Neuron (in vitro differentiated cells): ENCODE measurements around the gene TPSB2.

Experiments used
- H2AFZ ChIP-seq: one replicate; pipeline ENCODE4 v1.6.1; 2013; ENCODE audit warnings: low read depth, mild to moderate bottlenecking, inconsistent platforms, low read length, moderate library complexity
- H3K27me3 ChIP-seq: one replicate; pipeline ENCODE4 v1.6.1; 2013; ENCODE audit warnings: low read length; ENCODE audit not compliant: insufficient read depth
- H3K36me3 ChIP-seq: one replicate; pipeline ENCODE4 v1.6.1; 2013; ENCODE audit warnings: low read length; ENCODE audit not compliant: insufficient read depth
- H3K4me1 ChIP-seq: one replicate; pipeline ENCODE4 v1.6.1; 2013; ENCODE audit warnings: low read length; ENCODE audit not compliant: insufficient read depth
- H3K4me3 ChIP-seq: 2 replicates; pipeline ENCODE4 v1.5.1; 2013; ENCODE audit warnings: mild to moderate bottlenecking, low read length, moderate library complexity
- H3K9me3 ChIP-seq: one replicate; pipeline ENCODE4 v1.6.1; 2013; ENCODE audit warnings: low read length

Gene TPSB2

GRCh38 chr16:1225051-1225451, 4.9 kb downstream of the TPSB2 start, which contains the start of gene TPSG1:
Gene TPSG1, minus strand, starts transcription at chr16:1225268. Its CDS starts 16 bp downstream, at chr16:1225252.
- no peaks in the 10 kb centered on the region for H3K36me3 ChIP-seq
- H3K4me1 ChIP-seq, result no peaks in the 10 kb centered on the region
- H3K27me3 ChIP-seq, result no peaks in the 10 kb centered on the region
- H3K9me3 ChIP-seq, result no peaks in the 10 kb centered on the region
- no peak within 1 kb of the TSS for H2AFZ ChIP-seq
- no peak within 1 kb of the TSS for H3K4me3 ChIP-seq

- Histone ChIP-seq H3K4me3 (no peak overlapping the region), H3K27me3 (no peaks in the 10 kb centered on the region), H3K36me3 (no peaks in the 10 kb centered on the region), H2AFZ (no peak overlapping the region), H3K9me3 (no peaks in the 10 kb centered on the region), H3K4me1 (no peaks in the 10 kb centered on the region)
These were observed 5.4 kb downstream of the TPSB2 start for GRCh38 chr16:1224558-1224957.

GRCh38 chr16:1223355-1224214, 6.4 kb downstream of the TPSB2 start:
- H3K36me3 ChIP-seq, result peaks cover 2% of the 10 kb centered on the region
- no peak overlapping the region for H3K4me3 ChIP-seq
- H3K27me3 ChIP-seq, result no peaks in the 10 kb centered on the region
- no peak overlapping the region for H2AFZ ChIP-seq
- H3K4me1 ChIP-seq, result no peaks in the 10 kb centered on the region
- H3K9me3 ChIP-seq, result no peaks in the 10 kb centered on the region

GRCh38 chr16:1222553-1223354, 7.2 kb downstream of the TPSB2 start:
- no peaks in the 10 kb centered on the region for H3K4me1 ChIP-seq
- H3K27me3 ChIP-seq, result no peaks in the 10 kb centered on the region
- peaks cover 9% of the 10 kb centered on the region for H3K36me3 ChIP-seq
- H2AFZ ChIP-seq, result no peak overlapping the region
- H3K9me3 ChIP-seq, result no peaks in the 10 kb centered on the region
- H3K4me3 ChIP-seq, result no peak overlapping the region

DNA sequence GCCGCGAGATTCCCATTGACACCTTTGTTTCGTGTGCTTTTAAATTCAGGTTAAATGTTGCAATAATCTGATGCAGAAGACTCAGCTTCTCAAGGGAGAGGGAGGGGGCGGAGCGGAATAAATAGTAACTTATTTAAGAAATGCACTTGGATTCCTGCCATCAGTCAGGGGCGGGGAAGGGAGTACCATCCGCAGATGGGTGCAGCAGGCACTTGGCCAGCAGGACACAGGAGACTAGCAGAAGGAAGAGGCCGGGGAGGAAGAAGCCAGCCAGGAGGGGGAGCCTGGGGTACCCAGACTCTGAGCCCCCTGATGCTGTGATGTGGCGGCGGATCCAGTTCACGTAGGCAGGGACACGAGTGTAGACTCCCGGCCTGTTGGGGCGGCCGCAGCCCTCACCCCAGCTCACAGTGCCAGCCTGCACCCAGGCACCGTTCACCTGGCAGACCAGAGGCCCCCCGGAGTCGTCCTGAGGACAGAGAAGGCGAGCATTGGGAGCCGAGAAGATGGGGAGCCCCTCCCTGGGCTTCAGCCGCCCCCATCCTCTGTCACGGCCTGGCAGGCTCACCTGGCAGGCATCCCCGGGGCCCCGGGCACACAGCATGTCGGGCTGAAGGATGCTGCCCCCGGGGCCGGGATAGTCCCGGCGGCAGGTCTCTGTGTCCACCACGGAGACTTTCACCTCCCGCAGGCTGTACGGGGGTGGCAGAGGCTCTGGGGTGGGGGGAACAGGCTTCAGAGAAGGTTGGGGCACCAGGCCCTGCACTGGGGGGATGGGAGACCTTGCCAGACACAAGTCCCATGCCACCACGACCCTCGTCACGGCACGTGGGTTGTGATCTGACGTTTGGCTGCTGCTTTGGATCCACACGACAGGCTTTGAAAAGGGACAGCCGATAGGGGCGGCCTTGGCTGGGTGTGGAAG, 8.1 kb downstream of the TPSB2 start:
- Histone ChIP-seq H3K4me1 (no peaks in the 10 kb centered on the region), H3K4me3 (no peak overlapping the region), H3K36me3 (peaks cover 10% of the 10 kb centered on the region), H2AFZ (no peak overlapping the region), H3K27me3 (no peaks in the 10 kb centered on the region), H3K9me3 (no peaks in the 10 kb centered on the region)

DNA sequence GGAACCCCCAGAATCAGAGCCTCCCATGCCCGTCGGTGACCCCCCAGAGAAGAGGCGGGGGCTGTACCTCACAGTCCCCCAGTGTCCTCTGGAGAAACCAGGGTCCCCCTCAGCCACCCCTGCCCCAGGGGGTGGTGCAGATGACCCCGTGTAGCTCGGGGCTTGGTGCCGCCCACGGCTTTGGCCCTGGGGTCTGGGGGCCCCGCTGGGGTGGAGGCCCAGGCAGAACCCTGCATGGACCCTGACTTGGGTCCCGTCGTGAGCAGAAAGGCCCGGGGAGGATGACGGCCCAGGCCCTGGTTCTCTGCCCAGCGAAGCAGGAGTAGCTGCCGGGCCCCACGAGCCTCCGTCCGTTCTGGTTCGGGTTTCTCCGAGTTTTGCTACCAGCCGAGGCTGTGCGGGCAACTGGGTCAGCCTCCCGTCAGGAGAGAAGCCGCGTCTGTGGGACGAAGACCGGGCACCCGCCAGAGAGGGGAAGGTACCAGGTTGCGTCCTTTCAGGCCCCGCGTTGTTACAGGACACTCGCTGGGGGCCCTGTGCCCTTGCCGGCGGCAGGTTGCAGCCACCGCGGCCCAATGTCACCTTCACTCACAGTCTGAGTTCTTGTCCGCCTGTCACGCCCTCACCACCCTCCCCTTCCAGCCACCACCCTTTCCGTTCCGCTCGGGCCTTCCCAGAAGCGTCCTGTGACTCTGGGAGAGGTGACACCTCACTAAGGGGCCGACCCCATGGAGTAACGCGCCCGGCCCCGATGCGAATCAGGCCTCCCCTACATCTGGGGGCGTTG, 8.9 kb downstream of the TPSB2 start:
- Histone ChIP-seq H3K9me3 (no peaks in the 10 kb centered on the region), H2AFZ (no peak overlapping the region), H3K36me3 (peaks cover 10% of the 10 kb centered on the region), H3K4me3 (no peak overlapping the region), H3K27me3 (no peaks in the 10 kb centered on the region), H3K4me1 (no peaks in the 10 kb centered on the region)

DNA sequence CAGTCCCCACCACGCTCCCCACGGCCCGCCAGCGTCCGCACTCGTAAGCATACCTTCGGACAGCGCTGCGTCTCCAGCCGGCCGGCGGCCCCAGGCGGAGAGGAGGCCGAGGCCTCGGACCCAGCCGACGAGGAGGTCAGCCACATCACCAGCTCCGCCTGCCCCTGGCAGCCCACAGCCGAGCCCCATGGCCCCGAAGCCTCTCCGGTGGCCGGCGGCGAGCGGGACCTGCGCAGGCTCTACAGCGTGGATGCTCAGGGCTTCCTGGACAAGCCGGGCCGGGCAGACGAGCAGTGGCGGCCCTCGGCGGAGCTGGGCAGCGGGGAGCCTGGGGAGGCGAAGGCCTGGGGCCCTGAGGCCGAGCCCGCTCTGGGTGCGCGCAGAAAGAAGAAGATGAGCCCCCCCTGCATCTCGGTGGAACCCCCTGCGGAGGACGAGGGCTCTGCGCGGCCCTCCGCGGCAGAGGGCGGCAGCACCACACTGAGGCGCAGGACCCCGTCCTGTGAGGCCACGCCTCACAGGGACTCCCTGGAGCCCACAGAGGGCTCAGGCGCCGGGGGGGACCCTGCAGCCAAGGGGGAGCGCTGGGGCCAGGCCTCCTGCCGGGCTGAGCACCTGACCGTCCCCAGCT, 9.8 kb downstream of the TPSB2 start:
- H3K4me3 ChIP-seq, result no peak overlapping the region
- no peaks in the 10 kb centered on the region for H3K9me3 ChIP-seq
- H3K27me3 ChIP-seq, result no peaks in the 10 kb centered on the region
- H2AFZ ChIP-seq, result no peak overlapping the region
- H3K4me1 ChIP-seq, result no peaks in the 10 kb centered on the region
- peaks cover 10% of the 10 kb centered on the region for H3K36me3 ChIP-seq

DNA sequence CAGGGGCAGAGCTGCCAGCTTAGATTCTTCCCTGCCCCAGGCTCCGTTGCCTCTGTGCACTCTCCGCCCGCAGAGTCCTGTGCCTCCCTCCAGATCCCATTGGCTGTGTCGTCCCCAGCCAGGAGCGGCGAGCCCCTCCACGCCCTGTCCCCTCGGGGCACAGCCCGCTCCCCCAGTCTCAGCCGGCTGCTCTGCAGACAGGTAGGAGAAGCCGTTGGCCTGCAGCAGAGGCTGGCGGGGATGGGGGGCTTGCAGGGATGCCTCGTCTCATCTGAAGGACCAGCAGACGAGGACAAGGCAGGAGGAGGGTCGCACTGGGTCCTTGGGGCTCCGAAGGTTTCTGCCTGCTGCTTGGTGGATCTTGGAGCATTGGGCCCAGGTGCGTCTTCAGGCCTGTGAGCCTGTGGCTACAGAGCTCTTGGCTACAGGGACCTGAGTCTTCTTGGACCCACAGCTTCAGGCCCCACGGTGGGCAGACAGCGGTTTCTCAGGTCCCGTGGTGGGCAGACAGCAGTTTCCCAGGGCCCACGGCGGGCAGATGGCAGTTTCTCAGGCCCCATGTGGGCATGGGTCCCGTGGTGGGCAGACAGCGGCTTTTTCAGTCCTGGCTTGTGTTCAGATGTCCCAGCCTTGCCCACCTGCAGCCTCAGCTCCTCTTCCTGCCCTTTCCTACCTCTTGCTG, 10.9 kb downstream of the TPSB2 start:
- H3K27me3 ChIP-seq, result no peaks in the 10 kb centered on the region
- no peak overlapping the region for H2AFZ ChIP-seq
- no peak overlapping the region for H3K4me3 ChIP-seq
- H3K9me3 ChIP-seq, result no peaks in the 10 kb centered on the region
- peaks cover 10% of the 10 kb centered on the region for H3K36me3 ChIP-seq
- H3K4me1 ChIP-seq, result no peaks in the 10 kb centered on the region

- Histone ChIP-seq H2AFZ (no peak overlapping the region), H3K4me1 (no peaks in the 10 kb centered on the region), H3K4me3 (no peak overlapping the region), H3K9me3 (no peaks in the 10 kb centered on the region), H3K36me3 (peaks cover 10% of the 10 kb centered on the region), H3K27me3 (no peaks in the 10 kb centered on the region)
These were observed 11.7 kb downstream of the TPSB2 start for GRCh38 chr16:1218061-1218929.

GRCh38 chr16:1217526-1217925, 12.5 kb downstream of the TPSB2 start:
- no peaks in the 10 kb centered on the region for H3K9me3 ChIP-seq
- no peak overlapping the region for H2AFZ ChIP-seq
- peaks cover 10% of the 10 kb centered on the region for H3K36me3 ChIP-seq

More at GRCh38 chr16:1217526-1217925, 12.5 kb downstream of the TPSB2 start:
- Histone ChIP-seq H3K27me3 (no peaks in the 10 kb centered on the region), H3K4me1 (no peaks in the 10 kb centered on the region), H3K4me3 (no peak overlapping the region)
